HepG2 (cell line): Measurements from ENCODE around the gene PDZD2. TPM values are rescaled to one million over a fixed set of nuclear protein-coding genes. Genes with fewer than 3 reads are reported as not detected.

Experiments
- CCAR2 ChIP-seq: fragments of 200-400 bp; formaldehyde crosslinking; optimal IDR thresholded peaks from 2 replicates; pipeline ENCODE3; 2018; ENCODE audit warnings: low read depth, mild to moderate bottlenecking, low read length, moderate library complexity
- NCOA1 ChIP-seq: sonication (generic); formaldehyde crosslinking; IDR thresholded peaks from 2 replicates; pipeline ENCODE4 v1.9.0; 2021; ENCODE audit warnings: missing genetic modification reagents
- polyA plus RNA-seq, 8 experiments: library from polyadenylated mRNA; depleted of rRNA in 3 of 8; stranded (reverse) in 7 of 8; unstranded in 1 of 8; fragments of >200 nt; fragmentation: Illumina TruSeq in 4 of 8; extraction: Trizol in 4 of 8; gene quantifications; 2 replicates each; pipeline versions ENCODE4 v1.2.1 to v1.2.3, GENCODE V29; 2011 to 2016; ENCODE audit warnings: low read depth in 4 of 8, missing spikeins in 1 of 8, mixed read lengths in 1 of 8; ENCODE audit not compliant: insufficient read depth in 1 of 8
- total RNA-seq, 5 experiments: library from RNA; depleted of rRNA; stranded (reverse); fragments of >200 nt; fragmentation: Illumina TruSeq; extraction: Trizol; gene quantifications; 2 replicates each; pipeline ENCODE4 v1.2.3, GENCODE V29; 2016; ENCODE audit warnings: low read depth in 1 of 5
- TF ChIP-seq, protein P1 (sequence below): sonication (generic); formaldehyde crosslinking; IDR thresholded peaks from 2 replicates; pipeline ENCODE4 v1.8.0; 2022; ENCODE audit warnings: missing genetic modification reagents, mild to moderate bottlenecking, moderate library complexity, borderline replicate concordance
- TF ChIP-seq, protein P2 (sequence below): sonication (generic); formaldehyde crosslinking; IDR thresholded peaks from 2 replicates; pipeline ENCODE4 v1.4.0; 2020; ENCODE audit warnings: mild to moderate bottlenecking, missing genetic modification reagents

PDZD2 gene
- total and polyA plus RNA-seq, 2 of the 13 experiments (the other 11 are each of a cell fraction or from before 2014, with no cell fraction given) = 0.04 TPM; not detected in 1

DNA sequence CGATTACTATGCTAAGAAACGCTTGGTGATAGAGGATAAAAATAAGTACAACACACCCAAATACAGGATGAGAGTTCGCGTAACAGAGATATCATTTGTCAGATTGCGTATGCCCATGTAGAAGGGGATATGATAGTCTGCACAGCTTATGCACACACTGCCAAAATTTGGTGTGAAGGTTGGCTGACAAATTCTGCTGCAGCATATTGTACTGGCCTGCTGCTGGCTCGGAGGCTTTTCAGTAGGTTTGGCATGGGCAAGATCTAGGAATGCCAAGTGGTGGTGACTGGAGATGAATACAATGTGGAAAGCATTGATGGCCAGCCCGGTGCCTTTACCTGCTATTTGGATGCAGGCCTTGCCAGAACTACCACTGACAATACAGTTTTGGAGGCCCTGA lies 208.4 kb downstream of the PDZD2 start (continued):
- TF ChIP-seq, protein P1, sequence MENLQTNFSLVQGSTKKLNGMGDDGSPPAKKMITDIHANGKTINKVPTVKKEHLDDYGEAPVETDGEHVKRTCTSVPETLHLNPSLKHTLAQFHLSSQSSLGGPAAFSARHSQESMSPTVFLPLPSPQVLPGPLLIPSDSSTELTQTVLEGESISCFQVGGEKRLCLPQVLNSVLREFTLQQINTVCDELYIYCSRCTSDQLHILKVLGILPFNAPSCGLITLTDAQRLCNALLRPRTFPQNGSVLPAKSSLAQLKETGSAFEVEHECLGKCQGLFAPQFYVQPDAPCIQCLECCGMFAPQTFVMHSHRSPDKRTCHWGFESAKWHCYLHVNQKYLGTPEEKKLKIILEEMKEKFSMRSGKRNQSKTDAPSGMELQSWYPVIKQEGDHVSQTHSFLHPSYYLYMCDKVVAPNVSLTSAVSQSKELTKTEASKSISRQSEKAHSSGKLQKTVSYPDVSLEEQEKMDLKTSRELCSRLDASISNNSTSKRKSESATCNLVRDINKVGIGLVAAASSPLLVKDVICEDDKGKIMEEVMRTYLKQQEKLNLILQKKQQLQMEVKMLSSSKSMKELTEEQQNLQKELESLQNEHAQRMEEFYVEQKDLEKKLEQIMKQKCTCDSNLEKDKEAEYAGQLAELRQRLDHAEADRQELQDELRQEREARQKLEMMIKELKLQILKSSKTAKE = no peak
- no peak for TF ChIP-seq NCOA1 (CRISPR knock-in tag)
- TF ChIP-seq, protein P2, sequence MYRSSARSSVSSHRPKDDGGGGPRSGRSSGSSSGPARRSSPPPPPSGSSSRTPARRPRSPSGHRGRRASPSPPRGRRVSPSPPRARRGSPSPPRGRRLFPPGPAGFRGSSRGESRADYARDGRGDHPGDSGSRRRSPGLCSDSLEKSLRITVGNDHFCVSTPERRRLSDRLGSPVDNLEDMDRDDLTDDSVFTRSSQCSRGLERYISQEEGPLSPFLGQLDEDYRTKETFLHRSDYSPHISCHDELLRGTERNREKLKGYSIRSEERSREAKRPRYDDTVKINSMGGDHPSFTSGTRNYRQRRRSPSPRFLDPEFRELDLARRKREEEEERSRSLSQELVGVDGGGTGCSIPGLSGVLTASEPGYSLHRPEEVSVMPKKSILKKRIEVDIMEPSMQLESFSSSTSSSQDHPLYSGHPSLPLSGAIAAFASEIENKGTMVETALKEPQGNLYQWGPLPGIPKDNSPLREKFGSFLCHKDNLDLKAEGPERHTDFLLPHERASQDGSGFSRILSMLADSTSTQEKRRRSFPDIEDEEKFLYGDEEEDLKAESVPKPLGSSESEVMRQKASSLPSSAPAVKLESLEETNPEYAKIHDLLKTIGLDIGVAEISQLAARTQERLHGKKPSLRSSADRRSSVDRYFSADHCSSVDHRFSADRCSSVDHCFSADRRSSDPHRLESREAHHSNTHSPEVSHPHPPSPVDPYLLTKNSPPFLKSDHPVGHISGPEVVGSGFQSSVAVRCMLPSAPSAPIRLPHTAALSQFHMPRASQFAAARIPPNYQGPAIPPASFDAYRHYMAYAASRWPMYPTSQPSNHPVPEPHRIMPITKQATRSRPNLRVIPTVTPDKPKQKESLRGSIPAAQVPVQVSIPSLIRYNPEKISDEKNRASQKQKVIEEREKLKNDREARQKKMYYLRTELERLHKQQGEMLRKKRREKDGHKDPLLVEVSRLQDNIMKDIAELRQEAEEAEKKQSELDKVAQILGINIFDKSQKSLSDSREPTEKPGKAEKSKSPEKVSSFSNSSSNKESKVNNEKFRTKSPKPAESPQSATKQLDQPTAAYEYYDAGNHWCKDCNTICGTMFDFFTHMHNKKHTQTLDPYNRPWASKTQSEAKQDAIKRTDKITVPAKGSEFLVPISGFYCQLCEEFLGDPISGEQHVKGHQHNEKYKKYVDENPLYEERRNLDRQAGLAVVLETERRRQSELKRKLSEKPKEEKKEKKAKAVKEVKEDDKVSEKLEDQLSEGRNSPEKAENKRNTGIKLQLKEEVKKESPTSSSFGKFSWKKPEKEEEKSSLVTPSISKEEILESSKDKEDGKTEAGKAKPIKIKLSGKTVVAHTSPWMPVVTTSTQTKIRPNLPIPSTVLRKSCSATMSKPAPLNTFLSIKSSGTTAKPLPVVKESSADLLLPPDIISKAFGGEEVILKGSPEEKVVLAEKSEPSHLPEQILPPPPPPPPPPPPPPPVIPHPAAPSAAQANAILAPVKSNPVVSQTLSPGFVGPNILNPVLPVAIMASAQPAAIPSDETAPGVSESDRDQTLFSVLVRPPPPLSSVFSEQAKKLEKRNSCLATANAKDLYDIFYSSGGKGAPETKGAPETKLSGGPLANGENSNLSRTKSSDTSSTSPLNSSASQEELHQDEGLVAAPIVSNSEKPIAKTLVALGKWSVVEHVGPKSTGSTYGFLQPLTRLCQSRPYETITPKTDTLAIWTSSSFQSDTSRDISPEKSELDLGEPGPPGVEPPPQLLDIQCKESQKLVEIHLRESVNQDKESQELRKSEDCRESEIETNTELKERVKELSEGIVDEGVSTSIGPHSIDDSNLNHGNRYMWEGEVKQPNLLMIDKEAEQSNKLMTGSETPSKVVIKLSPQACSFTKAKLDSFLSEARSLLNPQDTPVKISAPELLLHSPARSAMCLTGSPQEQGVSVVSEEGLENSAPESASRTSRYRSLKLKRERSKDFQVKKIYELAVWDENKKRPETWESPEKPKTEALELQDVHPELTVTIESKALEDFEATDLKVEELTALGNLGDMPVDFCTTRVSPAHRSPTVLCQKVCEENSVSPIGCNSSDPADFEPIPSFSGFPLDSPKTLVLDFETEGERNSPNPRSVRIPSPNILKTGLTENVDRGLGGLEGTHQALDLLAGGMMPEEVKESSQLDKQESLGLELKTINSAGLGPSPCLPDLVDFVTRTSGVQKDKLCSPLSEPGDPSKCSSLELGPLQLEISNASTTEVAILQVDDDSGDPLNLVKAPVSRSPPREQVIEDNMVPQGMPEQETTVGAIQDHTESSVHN (CRISPR knock-in tag) = no peak
- TF ChIP-seq CCAR2 = no peak
